HG03064 (cell line): ENCODE data around the gene MGRN1.

Source experiments
- ATAC-seq: cut with Tn5 transposase; IDR thresholded peaks from one replicate; pipeline ENCODE4 v1.9.1; 2021; ENCODE audit warnings: low read depth; ENCODE audit not compliant: unreplicated experiment

The MGRN1 gene

GRCh38 chr16:4667203-4667963 is 42.8 kb downstream of the MGRN1 start:
- ATAC-seq = no peak

GRCh38 chr16:4668313-4668960 is 43.8 kb downstream of the MGRN1 start:
- ATAC-seq = no peak

GRCh38 chr16:4673387-4674046 is 48.9 kb downstream of the MGRN1 start:
- ATAC-seq = no peak

GRCh38 chr16:4674926-4675530 is 50.4 kb downstream of the MGRN1 start:
- ATAC-seq = no peak

- ATAC-seq = no peak
Measured at GRCh38 chr16:4675864-4676786, 51.5 kb downstream of the MGRN1 start.

- ATAC-seq = no peak
Measured at GRCh38 chr16:4676831-4677230, 52.2 kb downstream of the MGRN1 start.

GRCh38 chr16:4677390-4677789 is 52.8 kb downstream of the MGRN1 start:
- no peak for ATAC-seq

GRCh38 chr16:4677994-4678393 is 53.4 kb downstream of the MGRN1 start:
- no peak for ATAC-seq

- ATAC-seq = no peak
Measured at GRCh38 chr16:4678596-4678995, 54.0 kb downstream of the MGRN1 start.

GRCh38 chr16:4679156-4679849 is 54.7 kb downstream of the MGRN1 start:
- ATAC-seq = no peak

GRCh38 chr16:4679850-4680636 is 55.4 kb downstream of the MGRN1 start:
- no peak for ATAC-seq

GRCh38 chr16:4680673-4681470 is 56.2 kb downstream of the MGRN1 start:
- ATAC-seq = no peak

GRCh38 chr16:4681471-4682083 is 57.0 kb downstream of the MGRN1 start:
- no peak for ATAC-seq

- ATAC-seq = no peak
Measured at GRCh38 chr16:4682084-4682591, 57.5 kb downstream of the MGRN1 start.

GRCh38 chr16:4682616-4683254 is 58.1 kb downstream of the MGRN1 start:
- ATAC-seq = no peak

GRCh38 chr16:4683255-4684057 is 58.8 kb downstream of the MGRN1 start:
- no peak for ATAC-seq
